HG02571 (cell line): ENCODE data around the gene MRPL41.
"Not testable (repeated sequence)": the region's sequence is repeated elsewhere in the genome, so short reads cannot be mapped to it uniquely, and the experiment has no call there.

Experiments
- ATAC-seq: cut with Tn5 transposase; IDR thresholded peaks from one replicate; pipeline ENCODE4 v1.9.1; 2021; ENCODE audit warnings: mild to moderate bottlenecking, moderate library complexity; ENCODE audit not compliant: unreplicated experiment

The MRPL41 gene

GRCh38 chr9:137521405-137521985 lies 30.2 kb upstream of the MRPL41 start:
- no peak for ATAC-seq

GRCh38 chr9:137522746-137523455 lies 28.8 kb upstream of the MRPL41 start:
- no peak for ATAC-seq

GRCh38 chr9:137524161-137524980 lies 27.3 kb upstream of the MRPL41 start:
- no peak for ATAC-seq

GRCh38 chr9:137524981-137525317 lies 26.7 kb upstream of the MRPL41 start:
- ATAC-seq: no peak

GRCh38 chr9:137530331-137530730 lies 21.3 kb upstream of the MRPL41 start:
- no peak for ATAC-seq

- ATAC-seq: no peak
Measured at GRCh38 chr9:137531099-137531765, 20.4 kb upstream of the MRPL41 start.

GRCh38 chr9:137532891-137533468 lies 18.7 kb upstream of the MRPL41 start:
- not testable (repeated sequence) for ATAC-seq

GRCh38 chr9:137534256-137535119 lies 17.2 kb upstream of the MRPL41 start:
- ATAC-seq: no peak

- no peak for ATAC-seq
Measured at GRCh38 chr9:137535120-137535428, 16.6 kb upstream of the MRPL41 start.

- not testable (repeated sequence) for ATAC-seq
Measured at GRCh38 chr9:137536594-137537131, 15.0 kb upstream of the MRPL41 start.

GRCh38 chr9:137538058-137538457 lies 13.6 kb upstream of the MRPL41 start:
- ATAC-seq: no peak

- ATAC-seq: no peak
Measured at GRCh38 chr9:137540536-137540935, 11.1 kb upstream of the MRPL41 start.

- ATAC-seq: no peak
Measured at GRCh38 chr9:137542486-137542885, 9.2 kb upstream of the MRPL41 start.

- ATAC-seq: no peak
Measured at GRCh38 chr9:137543237-137543963, 8.3 kb upstream of the MRPL41 start.

- no peak for ATAC-seq
Measured at GRCh38 chr9:137544176-137544760, 7.4 kb upstream of the MRPL41 start.

GRCh38 chr9:137545123-137545522 lies 6.6 kb upstream of the MRPL41 start:
- no peak for ATAC-seq

- no peak for ATAC-seq
Measured at GRCh38 chr9:137547687-137548543, 3.8 kb upstream of the MRPL41 start.

- ATAC-seq: no peak
Measured at GRCh38 chr9:137550231-137550621, 1.5 kb upstream of the MRPL41 start, which contains the start of gene PNPLA7. Gene PNPLA7, minus strand, starts transcription at chr9:137550402. Its CDS starts 205 bp downstream, at chr9:137550197.
